Thyroid gland (tissue), 4 donors: Measurements from ENCODE around the gene EMID1.

ENCODE experiments used
- POLR2A ChIP-seq, 2 donors: fragments of 450-650 bp; IDR thresholded peaks; one replicate each; pipeline ENCODE4 v1.6.1; 2017; ENCODE audit warnings: antibody characterized with exemption in 2 of 2, mild to moderate bottlenecking in 2 of 2, moderate library complexity in 1 of 2
- TF ChIP-seq, protein P1 (sequence below), 6 experiments: fragments of 200-600 bp in 3 of 6; fragments of 450-650 bp in 3 of 6; sonication (generic) in 3 of 6; IDR thresholded peaks; one replicate each; pipeline ENCODE4 v1.5.1; 2016 to 2019; ENCODE audit warnings: antibody characterized with exemption in 6 of 6, mild to moderate bottlenecking in 2 of 6, inconsistent platforms in 1 of 6, moderate library complexity in 1 of 6

DNA sequence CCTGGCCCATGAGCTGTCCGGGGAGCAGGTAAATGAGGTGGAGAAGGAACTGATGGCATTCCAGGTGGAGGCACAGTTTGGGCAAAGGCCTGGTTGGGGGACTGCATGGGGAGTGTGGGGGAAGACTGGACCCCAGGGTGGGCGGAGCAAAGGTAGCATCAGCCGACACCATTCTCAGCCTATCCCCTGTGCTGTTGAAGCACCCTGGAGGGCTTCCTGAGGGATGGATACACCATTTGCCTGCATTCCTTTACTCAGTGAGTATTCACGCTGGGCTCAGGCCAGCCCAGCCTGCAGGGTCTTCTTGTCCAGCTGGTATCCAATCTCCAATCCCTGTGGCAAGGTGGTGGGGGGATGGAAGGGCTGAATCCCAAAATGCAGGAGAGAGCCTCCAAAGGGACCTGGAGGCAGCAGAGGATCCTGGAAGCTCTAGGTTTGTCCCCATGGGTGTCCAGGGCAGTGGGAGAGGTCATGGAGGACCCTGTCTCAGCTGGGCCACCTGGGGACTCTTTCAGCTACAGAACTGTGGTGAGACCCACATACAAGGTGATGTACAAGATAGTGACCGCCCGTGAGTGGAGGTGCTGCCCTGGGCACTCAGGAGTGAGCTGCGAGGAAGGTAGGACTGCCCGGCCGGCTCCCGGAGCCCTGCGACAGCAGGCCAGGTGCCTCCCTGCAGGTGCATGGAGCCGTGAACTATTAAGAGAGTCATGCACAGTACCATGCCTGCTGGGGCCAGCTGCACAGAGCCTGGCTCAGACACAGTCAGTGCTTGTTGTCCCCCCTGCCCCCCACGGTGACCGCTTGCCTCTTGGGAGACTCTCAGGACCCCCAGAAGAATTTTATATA, 9.5 kb downstream of the EMID1 start:
- TF ChIP-seq, protein P1, sequence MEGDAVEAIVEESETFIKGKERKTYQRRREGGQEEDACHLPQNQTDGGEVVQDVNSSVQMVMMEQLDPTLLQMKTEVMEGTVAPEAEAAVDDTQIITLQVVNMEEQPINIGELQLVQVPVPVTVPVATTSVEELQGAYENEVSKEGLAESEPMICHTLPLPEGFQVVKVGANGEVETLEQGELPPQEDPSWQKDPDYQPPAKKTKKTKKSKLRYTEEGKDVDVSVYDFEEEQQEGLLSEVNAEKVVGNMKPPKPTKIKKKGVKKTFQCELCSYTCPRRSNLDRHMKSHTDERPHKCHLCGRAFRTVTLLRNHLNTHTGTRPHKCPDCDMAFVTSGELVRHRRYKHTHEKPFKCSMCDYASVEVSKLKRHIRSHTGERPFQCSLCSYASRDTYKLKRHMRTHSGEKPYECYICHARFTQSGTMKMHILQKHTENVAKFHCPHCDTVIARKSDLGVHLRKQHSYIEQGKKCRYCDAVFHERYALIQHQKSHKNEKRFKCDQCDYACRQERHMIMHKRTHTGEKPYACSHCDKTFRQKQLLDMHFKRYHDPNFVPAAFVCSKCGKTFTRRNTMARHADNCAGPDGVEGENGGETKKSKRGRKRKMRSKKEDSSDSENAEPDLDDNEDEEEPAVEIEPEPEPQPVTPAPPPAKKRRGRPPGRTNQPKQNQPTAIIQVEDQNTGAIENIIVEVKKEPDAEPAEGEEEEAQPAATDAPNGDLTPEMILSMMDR (IDR thresholded peaks at IDR 0.05): no peak
- no peak for TF ChIP-seq POLR2A (IDR thresholded peaks at IDR 0.05)
